GM18520 (cell line): ENCODE measurements around the gene SLC17A8.

Experiments
- ATAC-seq: cut with Tn5 transposase; IDR thresholded peaks from one replicate; pipeline ENCODE4 v1.9.1; 2021; ENCODE audit not compliant: unreplicated experiment

The SLC17A8 gene

DNA sequence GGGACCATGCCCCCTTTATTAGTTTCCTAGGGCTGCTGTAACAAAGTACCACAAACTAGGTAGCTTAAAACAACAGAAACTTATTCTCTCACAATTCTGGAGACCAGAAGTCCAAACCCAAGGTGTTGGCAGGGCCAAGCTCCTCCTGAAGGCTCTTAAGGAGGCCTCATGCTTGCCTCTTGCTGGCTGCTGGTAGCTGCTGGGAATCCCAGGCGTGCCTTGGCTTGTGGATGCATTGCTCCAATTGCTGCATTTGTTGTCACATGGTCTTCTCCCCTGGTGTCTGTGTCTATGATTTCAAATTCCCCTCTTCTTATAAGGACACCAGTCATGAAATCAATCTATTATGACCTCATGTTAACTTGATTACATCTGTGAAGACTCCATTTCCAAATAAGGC lies 11.2 kb downstream of the SLC17A8 start:
- ATAC-seq = no peak

DNA sequence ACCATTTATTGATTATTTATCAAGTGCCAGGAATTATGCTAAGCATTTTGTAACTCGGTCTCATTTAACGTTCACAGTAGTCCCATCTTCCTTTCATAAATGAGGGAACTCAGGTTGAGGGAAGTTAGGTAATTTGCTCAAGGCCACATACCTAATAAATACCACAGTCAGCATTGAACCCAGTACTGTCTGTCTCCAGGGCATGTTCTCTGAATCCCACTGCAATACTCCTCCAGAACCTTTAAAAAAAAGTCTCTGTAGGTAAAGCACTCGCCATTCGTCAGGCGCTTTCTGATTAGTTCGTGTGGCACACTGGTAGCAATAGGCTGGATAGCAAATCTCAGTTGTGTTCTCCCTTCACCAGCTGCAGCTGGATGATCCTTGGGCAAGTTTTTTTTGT lies 14.3 kb downstream of the SLC17A8 start:
- ATAC-seq = no peak

GRCh38 chr12:100372853-100373640 lies 16.2 kb downstream of the SLC17A8 start:
- no peak for ATAC-seq

DNA sequence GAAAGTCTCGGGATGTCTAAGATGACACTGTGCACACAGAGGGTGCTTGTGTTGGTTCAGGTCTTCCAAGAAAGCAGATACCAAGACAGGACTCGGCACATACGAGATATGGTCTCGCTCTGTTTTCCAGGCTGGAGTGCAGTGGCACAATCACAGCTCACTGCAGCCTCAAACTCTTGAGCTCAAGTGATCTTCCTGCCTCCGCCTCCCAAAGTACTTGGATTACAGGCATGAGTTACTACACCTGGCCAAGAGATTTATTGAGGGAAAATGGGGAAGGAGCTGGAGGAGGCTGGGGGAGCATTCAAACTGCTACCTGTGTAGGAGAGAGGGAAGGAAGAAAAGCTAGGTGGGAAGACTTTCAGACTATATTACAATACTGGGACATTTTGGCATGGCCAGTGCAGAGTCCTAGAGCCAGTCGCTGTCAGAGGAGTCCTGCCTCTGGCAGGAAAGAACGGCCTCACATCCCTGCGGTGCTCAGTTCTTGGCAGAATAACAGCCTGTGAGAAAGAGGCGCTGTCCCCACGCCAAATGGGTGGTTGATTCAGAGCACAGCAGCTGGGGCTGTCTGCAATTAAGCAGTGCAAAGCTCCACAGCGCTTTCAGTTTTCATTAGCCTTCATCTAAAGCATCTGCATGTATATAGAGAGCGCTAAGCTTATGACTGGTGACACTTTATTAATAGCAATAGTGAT lies 18.3 kb downstream of the SLC17A8 start:
- no peak for ATAC-seq

GRCh38 chr12:100376161-100376560 lies 19.3 kb downstream of the SLC17A8 start:
- no peak for ATAC-seq

DNA sequence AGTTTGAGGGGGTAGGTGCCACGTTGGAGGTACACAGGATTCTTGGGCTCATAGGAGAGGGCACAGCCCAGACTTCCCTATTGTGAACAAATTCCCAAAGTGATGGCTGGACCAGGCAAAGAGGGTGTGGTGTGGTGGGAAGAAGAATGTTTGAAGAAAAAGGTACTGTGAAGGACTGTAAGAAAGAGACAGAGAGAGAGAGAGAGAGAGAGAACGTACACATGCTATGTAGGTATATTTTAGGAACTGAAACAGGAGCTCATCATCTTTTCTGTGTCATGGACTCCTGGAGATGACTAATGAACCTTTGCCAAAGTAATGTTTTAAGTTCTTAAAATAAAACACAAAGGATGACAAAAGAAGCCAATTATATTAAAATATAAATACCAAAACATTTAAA lies 24.5 kb downstream of the SLC17A8 start:
- ATAC-seq = no peak

- no peak for ATAC-seq
Measured at GRCh38 chr12:100382338-100382737, 25.5 kb downstream of the SLC17A8 start.

- no peak for ATAC-seq
Measured at GRCh38 chr12:100383586-100384558, 27.0 kb downstream of the SLC17A8 start.

GRCh38 chr12:100384559-100384935 lies 27.7 kb downstream of the SLC17A8 start:
- ATAC-seq = no peak

DNA sequence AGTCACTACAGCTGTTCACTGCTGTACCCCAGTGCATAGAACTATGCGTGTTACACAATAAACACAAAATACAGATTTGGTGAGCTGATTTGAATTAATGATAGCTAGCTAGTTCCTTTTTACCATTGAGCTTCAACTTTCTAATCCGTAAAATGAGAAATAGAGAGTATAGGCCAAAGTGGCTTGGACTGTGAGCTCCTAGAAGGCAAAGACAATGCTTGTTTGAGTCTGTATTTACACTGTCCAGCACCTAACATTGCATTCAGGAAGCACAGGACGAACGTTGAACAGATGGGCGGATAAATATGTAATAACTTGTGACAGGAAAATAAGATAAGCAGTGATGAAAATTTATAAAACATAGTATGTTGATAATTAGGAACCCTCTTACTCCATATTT lies 31.5 kb downstream of the SLC17A8 start:
- ATAC-seq = no peak

GRCh38 chr12:100391856-100392255 lies 35.0 kb downstream of the SLC17A8 start:
- ATAC-seq = no peak

DNA sequence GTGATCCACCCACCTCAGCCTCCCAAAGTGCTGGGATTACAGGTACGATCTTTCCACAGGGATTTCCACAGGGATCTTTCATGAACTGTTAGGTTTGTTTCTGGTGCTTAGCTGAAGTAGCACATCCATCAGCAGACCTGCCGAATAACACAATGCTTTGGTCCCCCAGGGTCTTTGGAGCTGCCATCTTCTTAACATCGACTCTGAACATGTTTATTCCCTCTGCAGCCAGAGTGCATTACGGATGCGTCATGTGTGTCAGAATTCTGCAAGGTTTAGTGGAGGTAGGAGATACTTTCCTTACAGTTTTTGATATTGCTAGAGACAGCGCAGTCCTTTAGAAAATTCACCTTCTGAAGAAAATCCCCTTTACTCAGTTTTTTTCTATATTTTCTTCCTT lies 36.3 kb downstream of the SLC17A8 start:
- ATAC-seq = no peak

- ATAC-seq = no peak
Measured at GRCh38 chr12:100395811-100396210, 38.9 kb downstream of the SLC17A8 start.

DNA sequence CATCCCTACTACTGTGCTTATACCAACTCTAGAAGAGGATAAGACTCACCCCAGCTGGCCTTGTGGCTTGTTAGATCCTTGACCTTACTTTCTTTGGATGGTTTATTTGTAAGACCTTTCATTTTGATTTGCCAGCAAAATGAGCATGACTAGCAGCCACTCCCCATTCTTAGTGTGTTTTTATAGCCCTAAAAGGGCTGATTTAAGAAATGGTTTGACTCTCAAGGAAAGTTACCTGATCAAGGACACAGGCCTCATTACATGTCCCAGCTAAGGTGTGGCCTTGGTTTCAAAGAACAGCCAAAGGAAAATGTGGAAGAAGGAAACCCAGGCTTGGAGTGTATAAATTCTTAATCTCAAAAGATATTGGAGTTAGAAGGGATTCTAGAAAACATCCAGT lies 41.4 kb downstream of the SLC17A8 start:
- ATAC-seq = no peak

DNA sequence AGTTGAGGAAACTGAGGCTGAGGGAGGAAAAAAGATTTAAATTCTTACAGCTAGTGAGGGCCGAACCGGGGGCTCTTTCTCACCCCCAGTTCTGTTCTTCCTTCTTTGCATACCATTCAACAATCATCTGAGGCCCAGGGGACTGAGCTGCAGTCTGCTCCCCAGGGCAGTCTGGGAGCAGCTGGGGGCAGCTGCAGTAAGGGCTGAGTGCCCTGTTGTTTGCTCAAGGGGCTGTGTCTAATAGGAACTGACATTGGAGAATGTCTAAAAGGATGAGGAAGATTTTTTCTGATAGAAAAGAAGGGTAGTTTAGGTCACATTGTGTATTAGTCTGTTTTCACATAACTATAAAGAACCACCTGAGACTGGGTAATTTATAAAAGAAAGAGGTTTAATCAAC lies 42.2 kb downstream of the SLC17A8 start:
- no peak for ATAC-seq

GRCh38 chr12:100401660-100402059 lies 44.8 kb downstream of the SLC17A8 start:
- ATAC-seq = no peak

DNA sequence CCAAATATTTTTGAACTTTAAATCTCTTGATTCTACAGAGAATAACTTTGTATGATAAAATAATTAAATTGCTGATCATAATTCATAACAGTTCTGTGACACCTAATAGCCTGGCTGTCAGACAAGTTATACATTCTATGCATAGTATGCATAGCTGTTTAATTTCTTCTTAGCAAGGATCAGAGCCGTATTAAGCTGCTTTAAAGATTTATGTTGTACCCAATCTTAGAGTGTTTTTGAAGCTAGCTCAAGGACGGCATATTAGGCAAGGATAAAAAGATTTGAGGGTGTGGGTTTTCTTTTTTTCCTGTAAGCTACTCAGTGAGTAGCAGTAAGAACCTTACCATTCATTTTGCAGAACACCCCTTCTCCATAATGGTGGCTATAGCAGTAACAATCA lies 45.9 kb downstream of the SLC17A8 start:
- no peak for ATAC-seq

DNA sequence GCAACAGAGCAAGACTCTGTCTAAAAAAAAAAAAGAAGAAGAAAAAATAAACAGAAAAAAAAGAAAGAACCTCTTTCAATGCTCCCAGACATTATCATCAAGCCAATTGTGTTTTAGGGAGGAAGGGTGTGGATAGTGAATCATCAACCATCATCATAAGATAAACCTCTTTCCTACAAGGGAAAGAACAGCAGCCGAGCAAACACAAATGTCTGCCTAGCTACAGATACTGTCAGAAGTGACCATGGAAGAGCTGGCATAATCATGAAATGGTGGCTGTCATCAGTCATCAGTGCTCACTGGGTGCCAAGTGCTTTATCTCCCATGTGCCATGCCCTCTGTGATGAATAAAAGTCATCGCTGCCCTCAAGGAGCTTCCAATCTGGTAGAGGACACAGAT lies 46.6 kb downstream of the SLC17A8 start:
- ATAC-seq = no peak

DNA sequence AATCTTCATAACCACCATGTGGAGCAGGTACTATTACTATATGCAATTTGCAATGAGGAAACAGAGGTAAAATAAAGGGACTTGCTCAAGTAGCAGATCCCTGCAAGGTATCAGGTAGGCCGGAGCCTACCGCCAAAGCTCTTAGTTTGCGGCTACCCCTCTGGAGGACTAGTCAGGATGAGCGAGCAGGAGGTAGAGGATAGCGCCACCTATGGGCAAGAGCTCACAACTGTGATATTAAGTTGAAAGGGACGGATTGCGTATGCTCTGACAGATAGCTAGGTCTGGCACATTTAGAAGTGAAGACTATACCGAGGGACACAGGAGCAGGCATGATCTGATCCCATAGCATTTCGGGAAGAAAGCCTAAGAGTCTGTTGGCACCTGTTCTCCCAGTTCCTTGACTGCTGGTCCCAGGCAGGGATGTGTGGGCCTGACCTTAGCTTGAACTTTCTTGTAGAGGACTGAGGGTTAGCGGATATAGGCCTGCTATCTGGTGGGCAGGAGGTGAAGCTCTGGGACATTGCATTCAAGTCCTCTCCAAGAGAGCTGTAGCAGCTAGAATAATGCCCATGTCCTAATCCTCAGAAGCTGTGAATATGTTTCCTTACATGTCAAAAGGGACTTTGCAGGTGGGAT lies 48.0 kb downstream of the SLC17A8 start:
- no peak for ATAC-seq

- no peak for ATAC-seq
Measured at GRCh38 chr12:100413001-100413400, 56.1 kb downstream of the SLC17A8 start.

- ATAC-seq = no peak
Measured at GRCh38 chr12:100414739-100415138, 57.9 kb downstream of the SLC17A8 start.
